Testis (tissue), 3 donors: ENCODE data around the gene TTLL5. TPM values are rescaled to one million over a fixed set of nuclear protein-coding genes. Genes with fewer than 3 reads are reported as not detected.

Source experiments
- DNase-seq: peaks from one replicate; pipeline ENCODE4 v3.0.0-alpha.2; 2019
- H3K27ac ChIP-seq, 2 donors: fragments of 200-600 bp; sonication (generic); one replicate each; pipeline ENCODE4 v1.5.1; 2019
- H3K27me3 ChIP-seq: fragments of 200-600 bp; sonication (generic); one replicate; pipeline ENCODE4 v1.5.1; 2019
- H3K36me3 ChIP-seq: fragments of 200-600 bp; sonication (generic); one replicate; pipeline ENCODE4 v1.5.1; 2017; ENCODE audit warnings: low read depth; ENCODE audit errors: missing control alignments
- H3K4me1 ChIP-seq: fragments of 200-600 bp; sonication (generic); one replicate; pipeline ENCODE4 v1.5.1; 2019
- H3K4me3 ChIP-seq, 2 donors: fragments of 200-600 bp; sonication (generic); one replicate each; pipeline ENCODE4 v1.5.1; 2017 to 2019
- H3K9me3 ChIP-seq: fragments of 200-600 bp; sonication (generic); one replicate; pipeline ENCODE4 v1.5.1; 2017
- CTCF ChIP-seq, 3 experiments: fragments of 450-650 bp in 2 of 3; fragments of 200-600 bp in 1 of 3; sonication (generic) in 1 of 3; IDR thresholded peaks; one replicate each; pipeline ENCODE4 v1.5.1; 2016 to 2019; ENCODE audit warnings: antibody characterized with exemption in 3 of 3, mild to moderate bottlenecking in 2 of 3, moderate library complexity in 1 of 3
- POLR2A ChIP-seq: fragments of 450-650 bp; IDR thresholded peaks from one replicate; pipeline ENCODE4 v1.6.1; 2017; ENCODE audit warnings: antibody characterized with exemption, mild to moderate bottlenecking, moderate library complexity
- WGBS, 2 donors: methylation state at CpG; one replicate each; pipeline ENCODE4 v1.1.5; 2018; 5-methylcytosine and 5-hydroxymethylcytosine counted together
- intact Hi-C: fragments of 100-400 bp; cut with DNase I; formaldehyde crosslinking; loops from one replicate; pipeline ENCODE4 v1.15.1; 2023; ENCODE audit warnings: low total_unique reads
- polyA plus RNA-seq: library from polyadenylated mRNA; stranded (reverse); fragments of 350-450 nt; fragmentation: Illumina TruSeq; extraction: RNeasy Lipid Tissue Mini Kit (QIAGEN cat#74804); gene quantifications from one replicate; pipeline ENCODE4 v1.2.3, GENCODE V29; 2014; ENCODE audit warnings: low read depth, low replicate concordance; ENCODE audit not compliant: insufficient read depth
- total RNA-seq, 2 donors: library from RNA; depleted of rRNA; stranded (reverse); fragments of >200 nt; gene quantifications; one replicate each; pipeline ENCODE4 v1.2.3, GENCODE V29; 2016

The TTLL5 gene
- total and polyA plus RNA-seq, 3 donors from 2014 or later: 112 to 318 (median 155) TPM

GRCh38 chr14:75807667-75808360, 146.8 kb downstream of the TTLL5 start:
- TF ChIP-seq POLR2A (no peak), CTCF (IDR thresholded peaks at IDR 0.05) (no peak)
- WGBS, 2 donors: 81 to 88% methylated on average over 6 of the region's 6 CpGs
- no peak for DNase-seq

GRCh38 chr14:75811136-75811829, 150.2 kb downstream of the TTLL5 start:
- no peak overlapping the region for H3K4me3 ChIP-seq
- intact Hi-C loops: no loop called here
- TF ChIP-seq POLR2A (no peak), CTCF (IDR thresholded peaks at IDR 0.05) (no peak)
- H3K4me1 ChIP-seq: peaks cover 6% of the 10 kb centered on the region
- H3K9me3 ChIP-seq: no peaks in the 10 kb centered on the region
- WGBS, 2 donors: 56 to 60% methylated on average over 7 of the region's 7 CpGs
- no peak for DNase-seq
- H3K27me3 ChIP-seq: no peaks in the 10 kb centered on the region
- no peaks in the 10 kb centered on the region for H3K36me3 ChIP-seq
- no peak overlapping the region for H3K27ac ChIP-seq

More at GRCh38 chr14:75807667-75808360, 146.8 kb downstream of the TTLL5 start:
- Histone ChIP-seq H3K36me3 (no peaks in the 10 kb centered on the region), H3K4me3 (no peak overlapping the region), H3K4me1 (peaks cover 9% of the 10 kb centered on the region), H3K27me3 (no peaks in the 10 kb centered on the region), H3K27ac (no peak overlapping the region), H3K9me3 (no peaks in the 10 kb centered on the region)
- intact Hi-C loops: no loop called here

GRCh38 chr14:75811872-75812499, 150.9 kb downstream of the TTLL5 start:
- TF ChIP-seq POLR2A (no peak), CTCF (IDR thresholded peaks at IDR 0.05) (no peak)
- H3K4me3 ChIP-seq: no peak overlapping the region
- H3K27ac ChIP-seq: no peak overlapping the region
- WGBS, 2 donors: 66 to 68% methylated on average over 7 of the region's 7 CpGs
- no peak for DNase-seq
- no peaks in the 10 kb centered on the region for H3K27me3 ChIP-seq
- intact Hi-C loops: no loop called here
- peaks cover 6% of the 10 kb centered on the region for H3K4me1 ChIP-seq
- H3K36me3 ChIP-seq: no peaks in the 10 kb centered on the region
- H3K9me3 ChIP-seq: no peaks in the 10 kb centered on the region

- H3K4me3 ChIP-seq: no peak overlapping the region
- H3K4me1 ChIP-seq: peaks cover 6% of the 10 kb centered on the region
- intact Hi-C loops: no loop called here
- TF ChIP-seq POLR2A: no peak
- no peak for TF ChIP-seq CTCF (IDR thresholded peaks at IDR 0.05)
- H3K36me3 ChIP-seq: no peaks in the 10 kb centered on the region
- no peaks in the 10 kb centered on the region for H3K9me3 ChIP-seq
- DNase-seq: no peak
- no peaks in the 10 kb centered on the region for H3K27me3 ChIP-seq
- 66 to 72% methylated on average over 4 of the region's 4 CpGs for WGBS, 2 donors
- no peak overlapping the region for H3K27ac ChIP-seq
Observed at GRCh38 chr14:75812622-75813021, 151.6 kb downstream of the TTLL5 start.
